Measurements from ENCODE around the gene GNAI1. TPM values are rescaled to one million over a fixed set of nuclear protein-coding genes. Genes with fewer than 3 reads are reported as not detected.

GNAI1 gene
- total RNA-seq, 1 experiment from 2014 or later, result 30.4 TPM

- no peak for DNase-seq (ENCODE audit: unreplicated experiment)
- POLR2A ChIA-PET, result no interaction called here
- no peaks in the 10 kb centered on the region for H3K36me3 Mint-ChIP-seq (ENCODE audit: insufficient read depth, unreplicated experiment)
- no TSS peak for BruUV-seq (replicated peaks)
- peaks cover 6% of the 10 kb centered on the region for H3K4me1 Mint-ChIP-seq (ENCODE audit: insufficient read depth, unreplicated experiment)
- H3K27me3 Mint-ChIP-seq (ENCODE audit: insufficient read depth, unreplicated experiment), result no peaks in the 10 kb centered on the region
- intact Hi-C loops (cut with micrococcal nuclease), result no loop called here
- CTCF ChIA-PET, result no interaction called here
- no peaks in the 10 kb centered on the region for H3K9me3 Mint-ChIP-seq (ENCODE audit: unreplicated experiment)
- H3K4me3 Mint-ChIP-seq (ENCODE audit: unreplicated experiment), result no peak overlapping the region
- no peak overlapping the region for H3K27ac Mint-ChIP-seq (ENCODE audit: low read depth, unreplicated experiment)
- TF ChIP-seq, protein P1, sequence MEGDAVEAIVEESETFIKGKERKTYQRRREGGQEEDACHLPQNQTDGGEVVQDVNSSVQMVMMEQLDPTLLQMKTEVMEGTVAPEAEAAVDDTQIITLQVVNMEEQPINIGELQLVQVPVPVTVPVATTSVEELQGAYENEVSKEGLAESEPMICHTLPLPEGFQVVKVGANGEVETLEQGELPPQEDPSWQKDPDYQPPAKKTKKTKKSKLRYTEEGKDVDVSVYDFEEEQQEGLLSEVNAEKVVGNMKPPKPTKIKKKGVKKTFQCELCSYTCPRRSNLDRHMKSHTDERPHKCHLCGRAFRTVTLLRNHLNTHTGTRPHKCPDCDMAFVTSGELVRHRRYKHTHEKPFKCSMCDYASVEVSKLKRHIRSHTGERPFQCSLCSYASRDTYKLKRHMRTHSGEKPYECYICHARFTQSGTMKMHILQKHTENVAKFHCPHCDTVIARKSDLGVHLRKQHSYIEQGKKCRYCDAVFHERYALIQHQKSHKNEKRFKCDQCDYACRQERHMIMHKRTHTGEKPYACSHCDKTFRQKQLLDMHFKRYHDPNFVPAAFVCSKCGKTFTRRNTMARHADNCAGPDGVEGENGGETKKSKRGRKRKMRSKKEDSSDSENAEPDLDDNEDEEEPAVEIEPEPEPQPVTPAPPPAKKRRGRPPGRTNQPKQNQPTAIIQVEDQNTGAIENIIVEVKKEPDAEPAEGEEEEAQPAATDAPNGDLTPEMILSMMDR (IDR thresholded peaks at IDR 0.05; ENCODE audit: unreplicated experiment), result no peak
These were observed 25.2 kb downstream of the GNAI1 start for GRCh38 chr7:80159802-80160201.

DNA sequence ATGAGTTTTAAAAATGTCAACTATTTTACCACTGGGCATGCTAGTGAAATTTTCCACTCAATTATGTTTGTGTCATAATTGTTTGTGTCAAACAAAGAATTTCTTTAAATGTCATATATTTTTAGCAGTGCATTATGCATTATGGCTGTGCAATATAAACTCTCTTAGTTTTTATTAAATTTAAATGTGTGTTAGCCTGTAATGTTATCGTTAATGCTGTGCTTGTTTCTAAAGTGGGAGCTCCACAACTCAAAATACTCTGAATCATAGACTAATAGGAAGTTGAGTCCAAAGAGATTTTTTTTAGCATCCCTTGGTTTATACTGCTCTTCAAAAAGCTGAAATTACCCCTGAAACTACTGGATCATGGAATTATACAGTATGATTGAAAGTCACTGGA is 26.8 kb downstream of the GNAI1 start:
- H3K4me1 Mint-ChIP-seq (ENCODE audit: insufficient read depth, unreplicated experiment), result peaks cover 6% of the 10 kb centered on the region
- no peak overlapping the region for H3K4me3 Mint-ChIP-seq (ENCODE audit: unreplicated experiment)
- no peaks in the 10 kb centered on the region for H3K36me3 Mint-ChIP-seq (ENCODE audit: insufficient read depth, unreplicated experiment)
- no peak overlapping the region for H3K27ac Mint-ChIP-seq (ENCODE audit: low read depth, unreplicated experiment)
- H3K27me3 Mint-ChIP-seq (ENCODE audit: insufficient read depth, unreplicated experiment), result no peaks in the 10 kb centered on the region
- no TSS peak for BruUV-seq (replicated peaks)
- intact Hi-C loops (cut with micrococcal nuclease), result no loop called here
- DNase-seq (ENCODE audit: unreplicated experiment), result no peak
- H3K9me3 Mint-ChIP-seq (ENCODE audit: unreplicated experiment), result no peaks in the 10 kb centered on the region
- CTCF ChIA-PET, result interaction anchor here (0.6 kb wide), 1 partner anchor 64 kb away, joined by 3 read pairs; no protein-coding TSS in a partner anchor
- TF ChIP-seq, protein P1 (IDR thresholded peaks at IDR 0.05; ENCODE audit: unreplicated experiment), result no peak
- POLR2A ChIA-PET, result interaction anchor here (0.6 to 0.7 kb wide), 2 partner anchors 9 to 218 kb away, joined by 3 read pairs; no protein-coding TSS in a partner anchor

- TF ChIP-seq, protein P1 (IDR thresholded peaks at IDR 0.05; ENCODE audit: unreplicated experiment), result no peak
- Mint-ChIP-seq H3K4me1 (ENCODE audit: insufficient read depth, unreplicated experiment) (peaks cover 7% of the 10 kb centered on the region), H3K27me3 (ENCODE audit: insufficient read depth, unreplicated experiment) (no peaks in the 10 kb centered on the region), H3K27ac (ENCODE audit: low read depth, unreplicated experiment) (no peak overlapping the region), H3K36me3 (ENCODE audit: insufficient read depth, unreplicated experiment) (no peaks in the 10 kb centered on the region), H3K9me3 (ENCODE audit: unreplicated experiment) (peaks cover 5% of the 10 kb centered on the region), H3K4me3 (ENCODE audit: unreplicated experiment) (no peak overlapping the region)
- intact Hi-C loops (cut with micrococcal nuclease), result no loop called here
- no peak for DNase-seq (ENCODE audit: unreplicated experiment)
- BruUV-seq (replicated peaks), result no TSS peak
- POLR2A ChIA-PET, result interaction anchor here (0.6 to 1.4 kb wide), 4 partner anchors 10 to 316 kb away, joined by 3 read pairs; no protein-coding TSS in a partner anchor
- CTCF ChIA-PET, result interaction anchor here (0.9 kb wide), 1 partner anchor 36 kb away, joined by 4 read pairs; no protein-coding TSS in a partner anchor
These were observed 30.5 kb downstream of the GNAI1 start for GRCh38 chr7:80165177-80165576.

GRCh38 chr7:80170445-80170844 is 35.8 kb downstream of the GNAI1 start:
- H3K9me3 Mint-ChIP-seq (ENCODE audit: unreplicated experiment), result peaks cover 8% of the 10 kb centered on the region

More at GRCh38 chr7:80170445-80170844, 35.8 kb downstream of the GNAI1 start:
- ChIA-PET POLR2A (interaction anchor here (1.1 kb wide), 1 partner anchor 9 kb away, joined by 3 read pairs; no protein-coding TSS in a partner anchor), CTCF (no interaction called here)
- intact Hi-C loops (cut with micrococcal nuclease), result no loop called here
- TF ChIP-seq, protein P1 (IDR thresholded peaks at IDR 0.05; ENCODE audit: unreplicated experiment), result no peak
- no peak for DNase-seq (ENCODE audit: unreplicated experiment)
- Mint-ChIP-seq H3K4me3 (ENCODE audit: unreplicated experiment) (no peak overlapping the region), H3K36me3 (ENCODE audit: insufficient read depth, unreplicated experiment) (no peaks in the 10 kb centered on the region), H3K27me3 (ENCODE audit: insufficient read depth, unreplicated experiment) (no peaks in the 10 kb centered on the region), H3K4me1 (ENCODE audit: insufficient read depth, unreplicated experiment) (peaks cover 7% of the 10 kb centered on the region), H3K27ac (ENCODE audit: low read depth, unreplicated experiment) (no peak overlapping the region)
- no TSS peak for BruUV-seq (replicated peaks)
